Left ventricle myocardium inferior (tissue), 1 donor: ENCODE data around the gene HDAC6. TPM values are rescaled to one million over a fixed set of nuclear protein-coding genes. Genes with fewer than 3 reads are reported as not detected.

ENCODE experiments used
- DNase-seq: peaks from one replicate; pipeline ENCODE4 v3.0.0-alpha.2; 2020
- H3K27ac ChIP-seq: fragments of 200-600 bp; replicated peaks from 2 replicates; pipeline ENCODE4 v1.8.0; 2021
- H3K27me3 ChIP-seq: fragments of 200-600 bp; 2 replicates; pipeline ENCODE4 v1.8.0; 2021; ENCODE audit warnings: low read depth
- H3K36me3 ChIP-seq: fragments of 200-600 bp; 2 replicates; pipeline ENCODE4 v1.8.0; 2021
- H3K4me1 ChIP-seq: fragments of 200-600 bp; 2 replicates; pipeline ENCODE4 v1.8.0; 2021
- H3K4me3 ChIP-seq: fragments of 200-600 bp; 2 replicates; pipeline ENCODE4 v1.8.0; 2021; ENCODE audit warnings: mild to moderate bottlenecking, moderate library complexity
- H3K9me3 ChIP-seq: fragments of 200-600 bp; replicated peaks from 2 replicates; pipeline ENCODE4 v1.8.0; 2021
- CTCF ChIP-seq: fragments of 200-600 bp; IDR thresholded peaks from 2 replicates; pipeline ENCODE4 v1.8.0; 2021; ENCODE audit warnings: antibody characterized with exemption, mild to moderate bottlenecking, borderline replicate concordance
- intact Hi-C: fragments of 100-400 bp; cut with micrococcal nuclease; formaldehyde crosslinking; loops from one replicate; pipeline ENCODE4 v1.11.0; 2022
- total RNA-seq: library from RNA; stranded (reverse); fragmentation: NEBNext Ultra II Directional; extraction: Animal tissue kit (Norgen Biotek cat#: 25700); gene quantifications from one replicate; pipeline ENCODE4 v1.2.1, GENCODE V29; 2021
- donor health status: DM: no; HTN: yes; CAD: no; lungs with severe emphysema.

Gene HDAC6
- total RNA-seq, 1 donor from 2014 or later: 39.7 TPM

- no peaks in the 10 kb centered on the region for H3K4me1 ChIP-seq
- no peak for TF ChIP-seq CTCF
- DNase-seq: no peak
- H3K9me3 ChIP-seq: no peaks in the 10 kb centered on the region
- intact Hi-C loops: no loop called here
- H3K27me3 ChIP-seq: peaks cover 31% of the 10 kb centered on the region
- no peak within 1 kb of the TSS for H3K4me3 ChIP-seq
- H3K27ac ChIP-seq: no peak within 1 kb of the TSS
- H3K36me3 ChIP-seq: peaks cover 23% of the 10 kb centered on the region
These were observed 24.4 kb downstream of the HDAC6 start, which contains the start of gene ERAS for GRCh38 chrX:48826135-48826875. ERAS (plus strand) TSS chrX:48826513; CDS start chrX:48829124, 2,611 bp downstream.

GRCh38 chrX:48826876-48827653, 25.2 kb downstream of the HDAC6 start:
- peaks cover 19% of the 10 kb centered on the region for H3K36me3 ChIP-seq
- H3K27me3 ChIP-seq: peaks cover 39% of the 10 kb centered on the region
- no peak for TF ChIP-seq CTCF

GRCh38 chrX:48827654-48827968, 25.7 kb downstream of the HDAC6 start:
- TF ChIP-seq CTCF: no peak
- Histone ChIP-seq H3K4me1 (no peaks in the 10 kb centered on the region), H3K36me3 (peaks cover 19% of the 10 kb centered on the region), H3K4me3 (no peak overlapping the region), H3K27me3 (peaks cover 44% of the 10 kb centered on the region), H3K27ac (no peak overlapping the region), H3K9me3 (no peaks in the 10 kb centered on the region)
- DNase-seq: no peak
- intact Hi-C loops: no loop called here

More at GRCh38 chrX:48826876-48827653, 25.2 kb downstream of the HDAC6 start:
- H3K27ac ChIP-seq: no peak overlapping the region
- no peak for DNase-seq
- H3K9me3 ChIP-seq: no peaks in the 10 kb centered on the region
- intact Hi-C loops: no loop called here
- no peak overlapping the region for H3K4me3 ChIP-seq
- no peaks in the 10 kb centered on the region for H3K4me1 ChIP-seq

- Histone ChIP-seq H3K36me3 (peaks cover 14% of the 10 kb centered on the region), H3K9me3 (no peaks in the 10 kb centered on the region), H3K4me3 (no peak overlapping the region), H3K27ac (no peak overlapping the region), H3K4me1 (no peaks in the 10 kb centered on the region), H3K27me3 (peaks cover 60% of the 10 kb centered on the region)
- TF ChIP-seq CTCF: no peak
- intact Hi-C loops: no loop called here
- DNase-seq: no peak
These were observed 27.3 kb downstream of the HDAC6 start for GRCh38 chrX:48829016-48829735.

GRCh38 chrX:48831136-48831908, 29.5 kb downstream of the HDAC6 start:
- Histone ChIP-seq H3K36me3 (no peaks in the 10 kb centered on the region), H3K4me1 (no peaks in the 10 kb centered on the region), H3K9me3 (no peaks in the 10 kb centered on the region), H3K27ac (no peak overlapping the region), H3K4me3 (no peak overlapping the region), H3K27me3 (peaks cover 72% of the 10 kb centered on the region)
- intact Hi-C loops: no loop called here
- no peak for TF ChIP-seq CTCF
- no peak for DNase-seq
